Spleen (tissue), 7 donors: ENCODE data around the gene SHISA6.

Experiments used
- POLR2A ChIP-seq, 3 donors: fragments of 450-650 bp; IDR thresholded peaks; one replicate each; pipeline ENCODE4 v1.5.1; 2017; ENCODE audit warnings: antibody characterized with exemption in 3 of 3, mild to moderate bottlenecking in 1 of 3
- POLR2AphosphoS5 ChIP-seq, 3 donors: sonication (generic); formaldehyde crosslinking; IDR thresholded peaks; one replicate each; pipeline ENCODE4 v1.5.1; 2017; ENCODE audit warnings: antibody characterized with exemption in 3 of 3
- TF ChIP-seq, protein P1 (sequence below), 11 experiments: fragments of 200-600 bp in 7 of 11; fragments of 450-650 bp in 4 of 11; sonication (generic) in 4 of 11; IDR thresholded peaks in 8 of 11; conservative IDR thresholded peaks in 3 of 11; 1 replicate in 7 of 11; 2 replicates in 4 of 11; pipeline versions ENCODE4 v1.4.0 to v1.8.0; 2016 to 2021; ENCODE audit warnings: antibody characterized with exemption in 11 of 11, inconsistent platforms in 4 of 11, mild to moderate bottlenecking in 1 of 11
- donor health status: DM: no; HTN: no; CAD: no; lungs with moderate emphysema.
- donor health status: DM: no; HTN: no; CAD: no.
- donor health status: DM: no; HTN: no; CAD: no.

DNA sequence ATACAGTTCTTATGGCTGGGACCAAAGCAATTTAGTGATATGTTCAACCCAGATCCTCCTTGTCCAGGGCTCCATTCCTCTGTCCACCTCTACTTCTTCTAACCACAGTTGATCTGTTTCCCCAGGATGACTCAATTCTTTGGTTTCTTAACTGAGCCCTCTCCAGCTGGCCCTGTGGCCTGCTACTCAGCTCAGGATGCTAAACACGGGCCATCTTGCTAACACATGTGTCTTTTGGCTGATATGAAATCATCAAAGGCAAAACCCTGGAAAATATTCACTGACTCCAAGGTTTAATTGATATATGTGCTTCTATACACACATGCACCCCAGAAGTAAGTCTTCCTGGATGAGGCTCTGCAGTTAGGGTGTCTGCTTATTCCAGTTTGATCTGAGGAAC, 43.8 kb downstream of the SHISA6 start:
- TF ChIP-seq, protein P1, sequence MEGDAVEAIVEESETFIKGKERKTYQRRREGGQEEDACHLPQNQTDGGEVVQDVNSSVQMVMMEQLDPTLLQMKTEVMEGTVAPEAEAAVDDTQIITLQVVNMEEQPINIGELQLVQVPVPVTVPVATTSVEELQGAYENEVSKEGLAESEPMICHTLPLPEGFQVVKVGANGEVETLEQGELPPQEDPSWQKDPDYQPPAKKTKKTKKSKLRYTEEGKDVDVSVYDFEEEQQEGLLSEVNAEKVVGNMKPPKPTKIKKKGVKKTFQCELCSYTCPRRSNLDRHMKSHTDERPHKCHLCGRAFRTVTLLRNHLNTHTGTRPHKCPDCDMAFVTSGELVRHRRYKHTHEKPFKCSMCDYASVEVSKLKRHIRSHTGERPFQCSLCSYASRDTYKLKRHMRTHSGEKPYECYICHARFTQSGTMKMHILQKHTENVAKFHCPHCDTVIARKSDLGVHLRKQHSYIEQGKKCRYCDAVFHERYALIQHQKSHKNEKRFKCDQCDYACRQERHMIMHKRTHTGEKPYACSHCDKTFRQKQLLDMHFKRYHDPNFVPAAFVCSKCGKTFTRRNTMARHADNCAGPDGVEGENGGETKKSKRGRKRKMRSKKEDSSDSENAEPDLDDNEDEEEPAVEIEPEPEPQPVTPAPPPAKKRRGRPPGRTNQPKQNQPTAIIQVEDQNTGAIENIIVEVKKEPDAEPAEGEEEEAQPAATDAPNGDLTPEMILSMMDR (IDR thresholded peaks at IDR 0.05 in 8 of 11, conservative IDR thresholded peaks at IDR 0.05 in 3 of 11): no peak
- TF ChIP-seq POLR2AphosphoS5 (IDR thresholded peaks at IDR 0.05) (no peak), POLR2A (IDR thresholded peaks at IDR 0.05) (no peak)
